Stimulated activated memory B cell treated with anti-CD40 and anti-IgM and Interleukin-4, amounts not matched to agents 10 μg/mL and 1 μg/mL and 100 μg/mL, for 72 hours (primary cell): ENCODE results near the gene HEBP1.

Source experiments
- ATAC-seq: fragments of 150-1000 bp; cut with Tn5 transposase; 2 replicates; pipeline ENCODE4 v1.10.0; 2021
- H3K27ac Mint-ChIP-seq: one replicate; pipeline ENCODE4 v1.8.0; 2022; ENCODE audit warnings: mild to moderate bottlenecking, mixed read lengths
- H3K27me3 Mint-ChIP-seq: one replicate; pipeline ENCODE4 v1.8.0; 2022; ENCODE audit warnings: mixed read lengths
- H3K36me3 Mint-ChIP-seq: one replicate; pipeline ENCODE4 v1.8.0; 2022; ENCODE audit warnings: mixed read lengths
- H3K4me1 Mint-ChIP-seq: one replicate; pipeline ENCODE4 v1.8.0; 2022; ENCODE audit warnings: mixed read lengths
- H3K4me3 Mint-ChIP-seq: one replicate; pipeline ENCODE4 v1.8.0; 2022; ENCODE audit warnings: mild to moderate bottlenecking, moderate library complexity, mixed read lengths
- H3K9me3 Mint-ChIP-seq: one replicate; pipeline ENCODE4 v1.8.0; 2022; ENCODE audit warnings: mixed read lengths

Gene HEBP1

DNA sequence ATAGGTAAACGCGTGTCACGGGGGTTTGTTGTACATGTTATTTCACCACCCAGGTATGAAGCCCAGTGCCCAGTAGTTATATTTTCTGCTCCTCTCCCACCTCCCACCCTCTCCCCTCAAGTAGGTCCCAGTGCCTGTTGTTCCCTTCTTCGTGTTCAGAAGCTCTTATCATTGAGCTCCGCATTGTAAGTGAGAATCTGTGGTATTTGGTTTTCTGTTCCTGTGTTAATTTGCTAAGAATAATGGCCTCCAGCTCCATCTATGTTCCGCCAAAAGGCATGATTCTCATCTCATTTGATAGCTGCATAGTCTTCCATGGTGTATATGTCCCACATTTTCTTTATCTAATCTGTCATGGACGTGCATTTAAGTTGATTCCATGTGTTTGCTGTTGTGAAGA, 41.2 kb downstream of the HEBP1 start:
- Mint-ChIP-seq H3K27ac (no peak overlapping the region), H3K27me3 (peaks cover 15% of the 10 kb centered on the region), H3K4me3 (no peak overlapping the region), H3K9me3 (no peaks in the 10 kb centered on the region), H3K4me1 (no peaks in the 10 kb centered on the region), H3K36me3 (no peaks in the 10 kb centered on the region)
- ATAC-seq, result no peak

DNA sequence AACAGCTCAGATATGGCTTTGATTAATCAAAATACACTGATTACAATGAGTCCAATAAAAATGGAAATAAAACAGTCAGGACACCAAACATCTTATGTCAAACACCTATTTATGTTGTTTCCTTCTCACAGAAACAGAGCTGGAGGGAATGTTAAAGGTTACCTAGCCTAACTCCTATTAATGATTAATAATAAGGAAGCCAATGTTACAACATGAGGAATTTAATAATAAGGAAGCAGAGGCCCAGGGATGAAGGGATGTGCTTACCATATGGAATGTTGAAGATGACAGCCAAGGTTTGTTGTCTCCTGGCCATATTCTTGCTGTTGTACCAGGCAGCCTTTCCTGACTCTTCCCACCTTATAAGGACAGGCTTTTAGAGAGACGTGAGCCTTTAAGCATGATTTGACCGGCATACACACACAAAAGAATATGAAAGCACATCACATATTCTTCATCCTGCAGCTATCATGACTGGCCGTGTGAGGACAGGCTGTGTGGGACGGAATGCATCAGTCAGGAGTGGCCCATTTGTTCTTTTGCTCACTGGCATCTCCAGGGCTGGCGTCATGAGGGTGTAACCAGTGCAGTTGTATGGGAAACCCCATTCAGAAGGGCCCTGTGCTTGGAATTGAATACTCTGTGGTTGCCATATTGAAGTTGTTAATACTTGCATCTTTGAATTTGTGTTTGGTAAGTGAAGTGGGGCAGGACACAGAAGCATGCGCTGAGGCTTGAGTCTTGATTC, 45.0 kb downstream of the HEBP1 start:
- Mint-ChIP-seq H3K27me3 (peaks cover 31% of the 10 kb centered on the region), H3K4me3 (no peak overlapping the region), H3K4me1 (no peaks in the 10 kb centered on the region), H3K9me3 (no peaks in the 10 kb centered on the region), H3K27ac (no peak overlapping the region), H3K36me3 (peaks cover 1% of the 10 kb centered on the region)
- no peak for ATAC-seq

- H3K4me3 Mint-ChIP-seq, result no peak overlapping the region
- peaks cover 8% of the 10 kb centered on the region for H3K36me3 Mint-ChIP-seq
- H3K4me1 Mint-ChIP-seq, result no peaks in the 10 kb centered on the region
- ATAC-seq, result no peak
- no peak overlapping the region for H3K27ac Mint-ChIP-seq
- peaks cover 3% of the 10 kb centered on the region for H3K9me3 Mint-ChIP-seq
- H3K27me3 Mint-ChIP-seq, result peaks cover 38% of the 10 kb centered on the region
Observed at GRCh38 chr12:12954356-12954755, 45.7 kb downstream of the HEBP1 start.

- H3K4me1 Mint-ChIP-seq, result no peaks in the 10 kb centered on the region
- peaks cover 41% of the 10 kb centered on the region for H3K27me3 Mint-ChIP-seq
- ATAC-seq, result no peak
- H3K27ac Mint-ChIP-seq, result no peak within 1 kb of the TSS
- peaks cover 9% of the 10 kb centered on the region for H3K36me3 Mint-ChIP-seq
- H3K4me3 Mint-ChIP-seq, result no peak within 1 kb of the TSS
- H3K9me3 Mint-ChIP-seq, result peaks cover 3% of the 10 kb centered on the region
Observed at GRCh38 chr12:12952036-12952435, 48.0 kb downstream of the HEBP1 start, which contains the start of gene GPRC5D. Gene GPRC5D, minus strand, starts transcription at chr12:12952170. Its CDS starts 1,786 bp downstream, at chr12:12950384.

- Mint-ChIP-seq H3K27ac (no peak overlapping the region), H3K27me3 (peaks cover 38% of the 10 kb centered on the region), H3K4me3 (no peak overlapping the region)
Observed at GRCh38 chr12:12951504-12951903, 48.6 kb downstream of the HEBP1 start.

GRCh38 chr12:12947902-12948301, 52.2 kb downstream of the HEBP1 start:
- no peaks in the 10 kb centered on the region for H3K4me1 Mint-ChIP-seq
- no peak overlapping the region for H3K27ac Mint-ChIP-seq
- no peak for ATAC-seq
- H3K9me3 Mint-ChIP-seq, result peaks cover 3% of the 10 kb centered on the region
- H3K27me3 Mint-ChIP-seq, result peaks cover 16% of the 10 kb centered on the region
- no peak overlapping the region for H3K4me3 Mint-ChIP-seq
- H3K36me3 Mint-ChIP-seq, result peaks cover 9% of the 10 kb centered on the region

More at GRCh38 chr12:12951504-12951903, 48.6 kb downstream of the HEBP1 start:
- no peak for ATAC-seq
- peaks cover 3% of the 10 kb centered on the region for H3K9me3 Mint-ChIP-seq
- peaks cover 9% of the 10 kb centered on the region for H3K36me3 Mint-ChIP-seq
- no peaks in the 10 kb centered on the region for H3K4me1 Mint-ChIP-seq

- H3K4me3 Mint-ChIP-seq, result no peak overlapping the region
- peaks cover 13% of the 10 kb centered on the region for H3K27me3 Mint-ChIP-seq
- H3K27ac Mint-ChIP-seq, result no peak overlapping the region
- no peaks in the 10 kb centered on the region for H3K4me1 Mint-ChIP-seq
- ATAC-seq, result no peak
- peaks cover 9% of the 10 kb centered on the region for H3K36me3 Mint-ChIP-seq
- peaks cover 3% of the 10 kb centered on the region for H3K9me3 Mint-ChIP-seq
Observed at GRCh38 chr12:12946686-12947355, 53.2 kb downstream of the HEBP1 start.

- peaks cover 13% of the 10 kb centered on the region for H3K27me3 Mint-ChIP-seq
- no peak overlapping the region for H3K4me3 Mint-ChIP-seq
- H3K4me1 Mint-ChIP-seq, result no peaks in the 10 kb centered on the region
- H3K36me3 Mint-ChIP-seq, result peaks cover 9% of the 10 kb centered on the region
- no peak for ATAC-seq
- H3K27ac Mint-ChIP-seq, result no peak overlapping the region
- peaks cover 3% of the 10 kb centered on the region for H3K9me3 Mint-ChIP-seq
Observed at GRCh38 chr12:12945591-12945990, 54.5 kb downstream of the HEBP1 start.

GRCh38 chr12:12943586-12944260, 56.3 kb downstream of the HEBP1 start:
- Mint-ChIP-seq H3K9me3 (no peaks in the 10 kb centered on the region), H3K36me3 (no peaks in the 10 kb centered on the region), H3K4me1 (no peaks in the 10 kb centered on the region), H3K4me3 (no peak overlapping the region), H3K27ac (no peak overlapping the region), H3K27me3 (no peaks in the 10 kb centered on the region)
- no peak for ATAC-seq

DNA sequence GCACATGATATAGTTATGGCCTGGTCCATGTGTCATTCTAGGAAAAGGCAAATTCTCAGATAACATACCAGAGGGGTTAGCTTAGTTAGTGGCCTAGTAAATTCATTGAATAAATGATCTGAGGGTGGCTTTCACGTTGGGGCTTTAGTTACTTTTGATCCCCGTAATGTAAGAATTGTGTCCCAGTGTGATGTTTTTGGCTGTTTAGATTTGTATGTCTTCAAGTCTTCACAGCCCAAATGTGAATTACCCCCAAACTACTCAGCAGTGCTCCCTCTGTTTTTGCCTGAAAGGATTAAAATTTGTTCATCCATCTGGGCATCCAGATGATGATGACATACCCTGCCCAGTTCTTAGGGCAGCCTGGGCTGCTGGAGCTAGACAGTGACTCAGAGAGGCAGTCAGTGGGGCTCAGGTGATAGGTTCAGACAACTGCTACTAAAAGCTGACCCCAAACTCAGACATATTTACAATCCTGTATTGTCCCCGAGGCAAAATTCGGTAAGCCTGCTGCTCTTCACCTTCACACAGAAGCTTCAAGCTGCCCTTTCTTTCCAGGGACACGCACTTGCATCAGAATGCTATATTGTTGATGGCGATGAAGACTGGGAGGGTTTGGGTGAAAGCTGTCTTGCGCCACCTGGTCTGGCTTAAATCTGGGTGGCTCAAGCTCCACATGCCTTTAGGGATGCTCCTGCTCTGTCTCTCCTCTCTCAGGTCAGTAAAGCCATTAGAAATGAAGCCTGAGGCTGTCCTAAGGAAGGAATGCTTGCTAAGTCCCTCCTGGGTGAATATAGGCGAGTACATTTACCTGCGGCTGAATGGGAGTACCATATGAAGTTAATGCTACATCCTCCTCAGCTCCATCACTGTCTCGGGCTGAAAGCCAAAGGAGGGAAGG, 58.4 kb downstream of the HEBP1 start:
- Mint-ChIP-seq H3K27ac (no peak overlapping the region), H3K27me3 (no peaks in the 10 kb centered on the region), H3K4me3 (no peak overlapping the region), H3K36me3 (no peaks in the 10 kb centered on the region), H3K4me1 (no peaks in the 10 kb centered on the region), H3K9me3 (no peaks in the 10 kb centered on the region)
- ATAC-seq, result no peak

GRCh38 chr12:12939888-12940287, 60.2 kb downstream of the HEBP1 start:
- ATAC-seq, result no peak
- H3K9me3 Mint-ChIP-seq, result no peaks in the 10 kb centered on the region
- no peak overlapping the region for H3K27ac Mint-ChIP-seq
- no peaks in the 10 kb centered on the region for H3K36me3 Mint-ChIP-seq
- no peaks in the 10 kb centered on the region for H3K27me3 Mint-ChIP-seq
- H3K4me1 Mint-ChIP-seq, result no peaks in the 10 kb centered on the region
- no peak overlapping the region for H3K4me3 Mint-ChIP-seq

GRCh38 chr12:12938541-12938940, 61.5 kb downstream of the HEBP1 start:
- Mint-ChIP-seq H3K27ac (no peak overlapping the region), H3K4me1 (no peaks in the 10 kb centered on the region), H3K9me3 (no peaks in the 10 kb centered on the region), H3K4me3 (no peak overlapping the region), H3K36me3 (no peaks in the 10 kb centered on the region), H3K27me3 (no peaks in the 10 kb centered on the region)
- no peak for ATAC-seq

DNA sequence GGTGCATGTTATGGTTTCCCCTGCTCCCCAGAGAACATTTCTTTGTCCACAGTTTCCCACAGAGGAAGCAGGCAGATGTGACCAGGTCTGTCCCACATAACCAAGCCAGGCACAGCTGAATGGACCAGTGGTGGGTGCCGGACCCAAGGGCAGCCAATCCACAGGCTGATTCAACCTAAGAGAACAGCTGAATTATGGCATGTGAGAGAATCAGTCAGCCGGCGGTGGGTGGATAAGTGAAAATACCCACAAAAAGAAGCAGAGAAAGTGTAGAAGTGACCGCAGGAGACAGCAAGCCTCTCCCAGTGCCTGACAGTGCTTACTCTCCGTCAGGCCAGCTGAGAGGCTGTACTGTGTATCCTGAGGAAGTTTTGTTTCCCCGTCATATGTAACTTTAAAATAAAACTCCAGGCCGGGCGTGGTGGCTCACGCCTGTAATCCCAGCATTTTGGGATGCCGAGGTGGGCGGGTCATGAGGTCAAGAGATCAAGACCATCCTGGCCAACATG, 63.0 kb downstream of the HEBP1 start:
- H3K36me3 Mint-ChIP-seq, result no peaks in the 10 kb centered on the region

GRCh38 chr12:12934556-12934955, 65.5 kb downstream of the HEBP1 start:
- Mint-ChIP-seq H3K9me3 (no peaks in the 10 kb centered on the region), H3K27me3 (no peaks in the 10 kb centered on the region), H3K4me1 (no peaks in the 10 kb centered on the region), H3K4me3 (no peak overlapping the region), H3K36me3 (no peaks in the 10 kb centered on the region), H3K27ac (no peak overlapping the region)
- no peak for ATAC-seq

More for the DNA sequence above, 63.0 kb downstream of the HEBP1 start:
- Mint-ChIP-seq H3K27ac (no peak overlapping the region), H3K27me3 (no peaks in the 10 kb centered on the region), H3K4me3 (no peak overlapping the region), H3K4me1 (no peaks in the 10 kb centered on the region), H3K9me3 (no peaks in the 10 kb centered on the region)
- ATAC-seq, result no peak

- Mint-ChIP-seq H3K27ac (no peak overlapping the region), H3K4me3 (no peak overlapping the region), H3K9me3 (no peaks in the 10 kb centered on the region), H3K4me1 (no peaks in the 10 kb centered on the region), H3K27me3 (no peaks in the 10 kb centered on the region), H3K36me3 (no peaks in the 10 kb centered on the region)
- ATAC-seq, result no peak
Observed at GRCh38 chr12:12933742-12934141, 66.3 kb downstream of the HEBP1 start.
